Muscle layer of duodenum (tissue), 2 donors: ENCODE data around the gene RPUSD1.
"Not testable (repeated sequence)": the region's sequence is repeated elsewhere in the genome, so short reads cannot be mapped to it uniquely, and the experiment has no call there.

Experiments
- H3K27ac ChIP-seq: one replicate; pipeline ENCODE4 v1.7.0; 2013; ENCODE audit warnings: mild to moderate bottlenecking, low read length
- H3K27me3 ChIP-seq: one replicate; pipeline ENCODE4 v1.7.0; 2013; ENCODE audit warnings: low read depth, mild to moderate bottlenecking, control low read depth, low read length
- H3K36me3 ChIP-seq, 2 donors: one replicate each; pipeline ENCODE4 v1.7.0; 2013; ENCODE audit warnings: low read length in 2 of 2, control low read depth in 1 of 2, mild to moderate bottlenecking in 1 of 2; ENCODE audit not compliant: insufficient read depth in 2 of 2, control insufficient read depth in 1 of 2
- H3K4me1 ChIP-seq, 2 donors: one replicate each; pipeline ENCODE4 v1.7.0; 2013; ENCODE audit warnings: low read length in 2 of 2, mild to moderate bottlenecking in 2 of 2, control low read depth in 1 of 2, moderate library complexity in 1 of 2; ENCODE audit not compliant: insufficient read depth in 2 of 2, control insufficient read depth in 1 of 2
- H3K4me3 ChIP-seq, 2 donors: one replicate each; pipeline ENCODE4 v1.7.0; 2013; ENCODE audit warnings: low read length in 2 of 2, low read depth in 1 of 2, mild to moderate bottlenecking in 1 of 2
- H3K9me3 ChIP-seq, 2 donors: one replicate each; pipeline ENCODE4 v1.7.0; 2013; ENCODE audit warnings: low read length in 2 of 2, control low read depth in 1 of 2, mild to moderate bottlenecking in 1 of 2; ENCODE audit not compliant: control insufficient read depth in 1 of 2
- donor health status: healthy.

The RPUSD1 gene

DNA sequence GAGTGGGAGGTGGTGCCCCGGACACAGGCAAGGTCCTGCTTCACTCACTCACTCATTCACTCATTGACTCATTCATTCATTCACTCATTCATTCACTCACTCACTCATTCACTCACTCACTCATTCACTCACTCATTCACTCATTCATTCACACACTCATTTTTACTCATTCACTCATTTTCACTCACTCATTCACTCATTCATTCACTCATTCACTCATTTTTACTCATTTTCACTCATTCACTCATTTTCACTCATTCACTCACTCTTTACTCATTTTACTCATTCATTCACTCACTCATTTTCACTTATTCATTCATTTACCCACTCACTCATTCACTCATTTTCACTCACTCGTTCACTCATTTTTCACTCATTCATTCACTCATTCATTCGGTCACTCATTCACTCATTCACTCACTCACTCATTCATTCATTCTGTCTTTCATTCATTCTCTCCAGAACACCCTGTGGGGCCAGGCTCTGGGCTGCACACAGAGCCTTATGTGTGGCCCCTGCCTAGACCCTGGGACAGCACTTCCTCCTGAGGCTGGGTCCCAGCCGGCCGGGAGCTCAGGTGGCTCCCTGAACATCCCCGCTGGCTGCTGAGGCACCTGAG, 9.2 kb downstream of the RPUSD1 start:
- no peak overlapping the region for H3K27ac ChIP-seq
- H3K27me3 ChIP-seq: no peaks in the 10 kb centered on the region
- no peak overlapping the region for H3K4me3 ChIP-seq
- peaks cover 0 to 5% of the 10 kb centered on the region in 2 donors for H3K4me1 ChIP-seq
- H3K36me3 ChIP-seq: no peaks in the 10 kb centered on the region
- no peaks in the 10 kb centered on the region for H3K9me3 ChIP-seq

DNA sequence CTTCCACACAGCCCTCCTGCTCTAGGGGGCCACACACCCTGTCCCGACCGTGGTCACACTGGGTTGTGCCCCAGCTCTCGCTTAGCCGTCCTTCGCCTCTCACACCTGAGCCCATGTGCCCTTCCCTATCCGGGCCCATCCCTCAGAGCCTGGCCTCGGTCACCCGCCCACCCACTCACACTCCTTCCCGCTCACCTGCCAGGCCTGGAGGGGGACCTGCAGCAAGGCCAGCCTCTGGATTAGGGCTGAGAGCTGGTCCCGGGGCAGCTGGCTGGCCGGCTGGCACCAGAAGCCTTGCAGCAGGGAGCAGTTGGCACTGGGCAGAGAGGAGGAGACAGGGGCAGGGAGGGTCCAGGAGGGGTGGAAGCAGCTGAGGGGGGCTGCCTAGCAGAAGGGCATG, 9.7 kb downstream of the RPUSD1 start:
- Histone ChIP-seq H3K4me1 (peaks cover 0 to 1% of the 10 kb centered on the region in 2 donors), H3K36me3 (no peaks in the 10 kb centered on the region), H3K27ac (no peak overlapping the region), H3K4me3 (no peak overlapping the region), H3K27me3 (no peaks in the 10 kb centered on the region), H3K9me3 (no peaks in the 10 kb centered on the region)

DNA sequence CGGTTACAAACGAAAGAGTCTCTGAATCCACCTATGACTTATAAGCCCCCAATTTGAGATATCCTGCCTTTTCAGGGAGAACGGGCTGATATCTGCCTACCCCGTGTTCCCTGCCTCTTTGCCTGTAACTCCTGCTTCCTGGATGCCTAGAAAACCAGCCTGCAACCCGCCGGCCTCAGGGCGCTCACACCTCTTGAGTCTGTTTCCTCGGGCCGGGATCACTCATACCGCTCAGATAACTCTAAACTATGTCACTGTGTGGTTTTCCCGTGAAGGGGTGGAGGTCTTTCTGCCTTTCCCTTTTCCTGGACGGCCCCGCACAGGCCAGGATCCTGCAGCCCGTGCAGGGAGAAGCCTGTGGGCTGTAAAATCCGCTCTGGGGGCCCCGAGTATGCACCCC, 10.4 kb downstream of the RPUSD1 start:
- Histone ChIP-seq H3K9me3 (no peaks in the 10 kb centered on the region), H3K27ac (no peak overlapping the region), H3K36me3 (no peaks in the 10 kb centered on the region), H3K4me1 (no peaks in the 10 kb centered on the region), H3K27me3 (no peaks in the 10 kb centered on the region), H3K4me3 (no peak overlapping the region)

DNA sequence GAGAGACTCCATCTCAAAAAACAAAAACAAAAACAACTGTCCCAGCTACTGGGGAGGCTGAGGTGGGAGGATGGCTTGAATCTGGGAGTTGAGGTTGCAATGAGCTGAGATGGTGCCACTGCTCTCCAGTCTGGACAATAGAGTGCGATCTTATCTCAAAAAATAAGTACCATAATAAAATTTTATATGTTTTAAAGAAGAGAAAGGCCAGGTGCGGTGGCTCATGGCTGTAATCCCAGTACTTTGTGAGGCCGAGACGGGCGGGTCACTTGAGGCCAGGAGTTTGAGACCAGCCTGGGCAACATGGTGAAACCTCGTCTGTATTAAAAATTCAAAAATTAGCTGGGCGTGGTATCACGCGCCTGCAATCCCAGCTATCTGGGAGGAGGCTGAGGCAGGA, 11.4 kb downstream of the RPUSD1 start:
- Histone ChIP-seq H3K4me3 (no peak overlapping the region), H3K4me1 (no peaks in the 10 kb centered on the region), H3K27me3 (no peaks in the 10 kb centered on the region)

DNA sequence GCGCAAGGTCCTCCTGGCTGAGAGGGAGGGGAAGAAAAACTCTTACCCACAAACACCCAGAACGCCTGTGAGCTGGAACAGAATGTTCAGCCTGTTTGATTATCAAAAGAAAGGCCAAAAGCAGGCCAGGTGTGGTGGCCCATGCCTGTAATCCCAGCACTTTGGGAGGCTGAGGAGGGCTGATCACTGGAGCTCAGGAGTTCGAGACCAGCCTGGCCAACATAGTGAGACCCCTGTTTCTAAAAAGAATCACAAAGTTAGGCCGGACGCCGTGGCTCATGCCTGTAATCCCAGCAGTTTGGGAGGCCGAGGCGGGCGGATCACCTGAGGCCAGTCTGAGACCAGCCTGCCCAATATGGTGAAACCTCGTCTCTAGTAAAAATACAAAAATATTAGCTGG, 11.9 kb downstream of the RPUSD1 start:
- not testable (repeated sequence) for H3K27ac ChIP-seq, H3K9me3 ChIP-seq, H3K27me3 ChIP-seq, H3K36me3 ChIP-seq, H3K4me3 ChIP-seq, H3K4me1 ChIP-seq

More for the DNA sequence above, 11.4 kb downstream of the RPUSD1 start:
- H3K36me3 ChIP-seq: no peaks in the 10 kb centered on the region
- no peak overlapping the region for H3K27ac ChIP-seq
- no peaks in the 10 kb centered on the region for H3K9me3 ChIP-seq

DNA sequence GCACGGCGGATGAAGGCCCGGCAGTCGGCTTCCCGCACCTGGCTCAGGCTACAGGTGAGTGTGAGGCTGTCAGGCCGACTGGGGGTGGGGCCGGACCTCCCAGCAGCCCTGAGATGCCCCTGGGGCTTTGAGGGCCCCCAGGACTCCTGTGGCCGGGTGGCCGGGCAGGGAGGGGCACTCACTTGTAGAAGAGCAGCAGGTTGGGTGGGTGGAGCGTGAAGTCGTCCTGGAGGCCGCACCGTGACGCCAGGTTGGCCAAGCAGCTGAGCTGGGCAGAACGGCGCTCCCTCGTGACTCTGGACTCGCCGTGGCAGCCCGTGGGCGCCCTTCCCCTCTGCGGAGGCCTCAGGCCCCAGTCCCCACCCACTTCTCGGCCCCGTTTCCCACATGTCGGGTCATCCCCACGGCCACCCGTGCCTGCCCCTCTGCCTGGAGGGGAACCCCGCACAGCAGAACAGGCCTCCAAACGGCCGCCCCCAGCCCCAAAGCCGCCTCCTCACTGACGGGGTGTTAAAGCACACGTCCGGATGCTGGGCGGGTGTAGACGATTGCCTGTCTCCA, 12.9 kb downstream of the RPUSD1 start:
- H3K4me3 ChIP-seq: no peak overlapping the region
- H3K36me3 ChIP-seq: no peaks in the 10 kb centered on the region
- no peaks in the 10 kb centered on the region for H3K4me1 ChIP-seq
- H3K27ac ChIP-seq: no peak overlapping the region
- no peaks in the 10 kb centered on the region for H3K27me3 ChIP-seq
- H3K9me3 ChIP-seq: no peaks in the 10 kb centered on the region

DNA sequence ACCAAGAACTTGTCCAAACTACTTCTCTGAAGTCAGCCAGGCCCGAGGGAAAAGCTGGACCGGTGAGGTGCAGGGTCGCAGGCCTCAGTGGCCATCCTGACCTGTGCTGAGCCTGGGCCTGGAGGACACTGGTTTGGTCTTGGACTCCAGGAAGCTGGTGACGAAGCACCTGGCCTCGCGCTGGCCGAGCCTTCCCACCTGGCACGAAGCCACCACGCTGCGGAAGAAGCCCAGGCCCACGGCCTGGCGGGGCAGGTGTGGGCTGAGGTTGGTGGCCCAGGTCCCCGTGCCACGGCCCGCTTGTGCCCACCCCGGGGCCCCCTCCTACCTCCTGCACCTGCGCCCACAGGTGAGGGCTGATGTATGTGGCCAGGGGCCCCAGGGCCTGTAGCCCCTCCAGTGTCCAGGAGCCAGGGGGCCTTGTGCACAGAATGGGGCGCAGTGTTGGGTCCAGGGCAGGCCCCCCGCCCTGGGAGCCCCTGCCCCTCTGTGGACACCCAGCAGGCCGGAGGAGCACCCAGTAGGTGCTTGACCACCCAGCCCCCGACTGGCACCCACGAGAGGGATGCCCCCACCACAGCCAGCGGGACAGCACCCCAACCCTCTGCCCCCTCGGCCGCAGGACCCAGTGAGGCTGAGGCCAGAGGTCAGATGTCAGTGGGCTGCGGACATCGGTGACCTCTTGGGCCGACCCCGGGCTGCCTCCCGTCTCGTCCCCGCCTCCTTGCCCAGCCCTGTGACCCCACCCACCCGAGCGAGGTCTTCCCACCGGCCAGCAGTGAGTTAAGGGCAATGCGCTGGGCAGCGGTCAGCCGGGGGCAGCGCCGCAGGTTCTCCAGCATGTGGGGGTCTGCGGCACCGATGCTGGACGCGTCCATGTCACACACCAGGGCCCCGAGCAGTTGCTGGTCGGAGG, 13.8 kb downstream of the RPUSD1 start:
- Histone ChIP-seq H3K27ac (no peak overlapping the region), H3K27me3 (no peaks in the 10 kb centered on the region), H3K9me3 (no peaks in the 10 kb centered on the region), H3K36me3 (no peaks in the 10 kb centered on the region), H3K4me3 (no peak overlapping the region), H3K4me1 (no peaks in the 10 kb centered on the region)

DNA sequence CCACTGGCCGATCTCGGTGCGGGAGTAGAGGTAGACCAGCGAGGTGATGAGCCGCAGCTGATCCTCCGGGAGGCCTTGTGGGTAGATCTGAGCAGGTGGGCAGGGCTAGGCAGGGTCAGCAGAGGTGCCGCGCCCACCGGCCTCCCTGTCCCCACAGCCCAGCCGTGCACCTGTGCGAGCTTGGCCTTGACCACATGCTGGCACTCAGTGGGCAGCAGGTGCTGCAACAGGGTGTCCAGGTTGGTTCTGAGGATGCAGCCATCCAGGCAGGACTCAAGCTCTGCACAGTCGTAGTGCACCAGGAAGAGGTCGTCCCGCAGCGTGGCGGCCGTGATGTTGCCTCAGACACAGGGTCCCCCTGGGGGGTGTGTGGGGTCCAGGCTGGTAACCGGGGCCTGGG, 15.2 kb downstream of the RPUSD1 start:
- Histone ChIP-seq H3K36me3 (no peaks in the 10 kb centered on the region), H3K27me3 (no peaks in the 10 kb centered on the region)

DNA sequence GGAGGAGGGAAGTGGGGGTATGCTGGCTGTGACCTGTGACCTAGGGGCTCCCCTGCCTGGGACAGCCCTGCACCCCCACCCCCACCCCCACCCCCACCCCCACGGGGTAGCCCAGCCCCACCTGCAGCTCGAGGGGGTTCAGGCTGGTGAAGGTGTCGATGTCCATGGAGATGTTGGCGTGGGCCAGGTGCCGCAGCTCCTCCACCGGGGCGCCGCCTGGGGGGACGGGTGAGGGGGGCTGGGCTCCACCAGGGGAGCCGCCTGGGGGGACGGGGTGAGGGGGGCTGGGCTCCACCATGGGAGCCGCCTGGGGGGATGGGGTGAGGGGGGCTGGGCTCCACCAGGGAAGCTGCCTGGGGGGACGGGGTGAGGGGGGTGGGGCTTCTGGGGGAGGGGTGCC, 17.8 kb downstream of the RPUSD1 start:
- Histone ChIP-seq H3K27me3 (no peaks in the 10 kb centered on the region), H3K27ac (no peak overlapping the region), H3K9me3 (no peaks in the 10 kb centered on the region), H3K36me3 (no peaks in the 10 kb centered on the region), H3K4me1 (no peaks in the 10 kb centered on the region), H3K4me3 (no peak overlapping the region)

More for the DNA sequence above, 15.2 kb downstream of the RPUSD1 start:
- Histone ChIP-seq H3K4me3 (no peak overlapping the region), H3K4me1 (no peaks in the 10 kb centered on the region), H3K27ac (no peak overlapping the region), H3K9me3 (no peaks in the 10 kb centered on the region)

DNA sequence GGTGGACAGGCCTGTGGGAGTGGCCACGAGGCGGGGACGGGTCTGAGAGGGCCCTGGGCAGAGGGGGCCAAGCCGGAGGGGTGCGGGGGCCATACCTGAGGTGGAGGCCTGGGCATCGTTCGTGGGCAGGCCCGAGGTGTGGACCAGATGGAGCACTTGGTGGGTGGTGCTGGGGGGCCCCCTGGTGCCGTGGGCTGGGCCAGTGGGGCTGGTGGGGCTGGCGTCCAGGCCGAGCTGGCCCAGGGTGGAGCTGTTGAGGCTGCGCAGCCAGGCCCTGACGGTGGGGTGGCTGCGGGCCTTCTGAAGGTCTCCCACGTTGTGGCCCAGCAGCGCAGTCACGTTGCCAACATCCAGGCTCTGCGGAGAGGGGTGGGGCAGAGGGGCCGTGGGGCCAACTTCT, 18.2 kb downstream of the RPUSD1 start:
- H3K9me3 ChIP-seq: no peaks in the 10 kb centered on the region
- H3K4me1 ChIP-seq: no peaks in the 10 kb centered on the region
- no peaks in the 10 kb centered on the region for H3K36me3 ChIP-seq
- H3K4me3 ChIP-seq: no peak overlapping the region
- no peaks in the 10 kb centered on the region for H3K27me3 ChIP-seq
- no peak overlapping the region for H3K27ac ChIP-seq

DNA sequence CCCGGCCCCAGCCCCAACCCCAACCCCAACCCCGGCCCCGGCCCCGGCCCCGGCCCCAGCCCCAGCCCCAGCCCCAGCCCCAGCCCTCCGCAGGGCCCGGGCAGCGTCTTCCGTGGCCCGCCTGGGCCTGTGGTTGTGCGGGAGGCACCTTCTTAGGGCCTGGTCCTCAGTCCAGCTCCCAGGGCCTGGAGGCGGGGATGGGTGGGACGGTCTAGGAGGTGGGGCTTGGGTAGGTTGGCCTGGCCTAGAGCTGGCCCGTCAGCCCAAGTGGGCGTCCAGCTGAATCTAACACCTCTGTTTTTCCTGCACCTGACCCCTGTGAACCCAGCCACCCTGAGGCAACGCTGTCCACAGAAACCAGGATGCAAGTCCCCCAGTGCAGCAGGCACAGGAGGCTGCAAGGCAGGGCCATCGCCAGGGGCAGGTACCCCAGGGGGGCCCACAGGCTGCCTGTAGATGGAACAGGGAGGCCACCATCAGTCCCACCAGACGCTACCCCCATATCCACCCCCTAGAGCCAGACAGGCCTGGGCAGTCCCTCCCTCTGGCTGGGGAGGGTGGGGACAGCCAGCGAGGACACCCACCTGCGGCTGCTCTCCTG, 18.9 kb downstream of the RPUSD1 start:
- H3K27ac ChIP-seq: no peak overlapping the region
- H3K9me3 ChIP-seq: no peaks in the 10 kb centered on the region
- no peaks in the 10 kb centered on the region for H3K27me3 ChIP-seq

More for the DNA sequence above, 18.9 kb downstream of the RPUSD1 start:
- no peaks in the 10 kb centered on the region for H3K36me3 ChIP-seq
- H3K4me1 ChIP-seq: no peaks in the 10 kb centered on the region
- no peak overlapping the region for H3K4me3 ChIP-seq
